Left ventricle myocardium inferior (tissue), 1 donor: ENCODE data around the gene ZDHHC14. TPM values are rescaled to one million over a fixed set of nuclear protein-coding genes. Genes with fewer than 3 reads are reported as not detected.

Experiments
- DNase-seq: peaks from one replicate; pipeline ENCODE4 v3.0.0-alpha.2; 2020
- H3K27ac ChIP-seq: fragments of 200-600 bp; replicated peaks from 2 replicates; pipeline ENCODE4 v1.8.0; 2021
- H3K27me3 ChIP-seq: fragments of 200-600 bp; 2 replicates; pipeline ENCODE4 v1.8.0; 2021; ENCODE audit warnings: low read depth
- H3K36me3 ChIP-seq: fragments of 200-600 bp; 2 replicates; pipeline ENCODE4 v1.8.0; 2021
- H3K4me1 ChIP-seq: fragments of 200-600 bp; 2 replicates; pipeline ENCODE4 v1.8.0; 2021
- H3K4me3 ChIP-seq: fragments of 200-600 bp; 2 replicates; pipeline ENCODE4 v1.8.0; 2021; ENCODE audit warnings: mild to moderate bottlenecking, moderate library complexity
- H3K9me3 ChIP-seq: fragments of 200-600 bp; replicated peaks from 2 replicates; pipeline ENCODE4 v1.8.0; 2021
- intact Hi-C: fragments of 100-400 bp; cut with micrococcal nuclease; formaldehyde crosslinking; loops from one replicate; pipeline ENCODE4 v1.11.0; 2022
- total RNA-seq: library from RNA; stranded (reverse); fragmentation: NEBNext Ultra II Directional; extraction: Animal tissue kit (Norgen Biotek cat#: 25700); gene quantifications from one replicate; pipeline ENCODE4 v1.2.1, GENCODE V29; 2021
- TF ChIP-seq, protein P1 (sequence below): fragments of 200-600 bp; IDR thresholded peaks from 2 replicates; pipeline ENCODE4 v1.8.0; 2021; ENCODE audit warnings: antibody characterized with exemption, mild to moderate bottlenecking, borderline replicate concordance
- donor health status: DM: no; HTN: yes; CAD: no; lungs with severe emphysema.

Gene ZDHHC14
- total RNA-seq, 1 donor from 2014 or later = 10.0 TPM

DNA sequence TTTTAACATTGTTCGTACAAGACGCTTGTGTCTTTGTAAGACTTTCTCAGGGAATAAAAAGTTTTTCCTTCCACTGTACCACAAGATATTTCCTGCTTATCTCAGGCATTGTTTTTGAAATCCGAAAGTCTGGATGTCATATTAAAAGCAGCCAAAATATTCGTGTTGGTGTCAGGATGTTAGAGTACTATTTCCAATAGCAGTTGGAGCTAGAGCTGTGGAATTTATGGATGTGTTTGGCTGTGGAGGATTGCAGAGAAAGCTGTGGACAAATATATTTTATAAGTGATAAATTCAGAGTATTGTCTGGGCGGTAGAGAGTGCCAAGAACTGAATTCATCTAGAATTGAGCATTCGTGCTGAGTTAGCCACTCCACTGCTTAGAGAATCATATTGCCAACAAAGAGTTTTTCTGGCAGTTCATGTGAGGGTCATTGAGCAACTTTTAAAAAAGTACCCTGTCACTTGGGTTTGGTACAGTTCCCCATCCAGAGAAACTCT, 57.7 kb downstream of the ZDHHC14 start:
- Histone ChIP-seq H3K27me3 (no peaks in the 10 kb centered on the region), H3K36me3 (no peaks in the 10 kb centered on the region), H3K4me1 (peaks cover 64% of the 10 kb centered on the region), H3K27ac (peak overlapping the region; percentile 72), H3K4me3 (peak overlapping the region; percentile 0), H3K9me3 (no peaks in the 10 kb centered on the region)
- intact Hi-C loops = no loop called here
- no peak for DNase-seq
- TF ChIP-seq, protein P1, sequence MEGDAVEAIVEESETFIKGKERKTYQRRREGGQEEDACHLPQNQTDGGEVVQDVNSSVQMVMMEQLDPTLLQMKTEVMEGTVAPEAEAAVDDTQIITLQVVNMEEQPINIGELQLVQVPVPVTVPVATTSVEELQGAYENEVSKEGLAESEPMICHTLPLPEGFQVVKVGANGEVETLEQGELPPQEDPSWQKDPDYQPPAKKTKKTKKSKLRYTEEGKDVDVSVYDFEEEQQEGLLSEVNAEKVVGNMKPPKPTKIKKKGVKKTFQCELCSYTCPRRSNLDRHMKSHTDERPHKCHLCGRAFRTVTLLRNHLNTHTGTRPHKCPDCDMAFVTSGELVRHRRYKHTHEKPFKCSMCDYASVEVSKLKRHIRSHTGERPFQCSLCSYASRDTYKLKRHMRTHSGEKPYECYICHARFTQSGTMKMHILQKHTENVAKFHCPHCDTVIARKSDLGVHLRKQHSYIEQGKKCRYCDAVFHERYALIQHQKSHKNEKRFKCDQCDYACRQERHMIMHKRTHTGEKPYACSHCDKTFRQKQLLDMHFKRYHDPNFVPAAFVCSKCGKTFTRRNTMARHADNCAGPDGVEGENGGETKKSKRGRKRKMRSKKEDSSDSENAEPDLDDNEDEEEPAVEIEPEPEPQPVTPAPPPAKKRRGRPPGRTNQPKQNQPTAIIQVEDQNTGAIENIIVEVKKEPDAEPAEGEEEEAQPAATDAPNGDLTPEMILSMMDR = no peak

DNA sequence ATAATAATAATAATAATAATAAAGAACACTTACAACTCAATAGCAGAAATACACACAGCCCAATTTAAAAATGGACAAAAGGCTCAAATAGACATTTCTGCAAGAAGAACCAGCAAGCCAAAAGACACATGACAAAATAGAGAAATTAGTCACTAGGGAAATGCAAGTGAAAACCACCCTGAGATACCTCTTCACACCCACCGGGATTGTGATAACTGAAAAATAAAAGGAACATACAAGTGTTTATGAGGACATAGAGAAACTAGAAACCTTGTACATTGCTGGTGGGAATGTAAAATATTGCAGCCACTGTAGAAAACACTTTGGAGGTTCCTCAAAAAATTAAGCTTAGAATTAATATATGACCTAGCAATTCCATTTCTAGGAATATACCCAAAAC, 59.2 kb downstream of the ZDHHC14 start:
- no peaks in the 10 kb centered on the region for H3K27me3 ChIP-seq
- peaks cover 49% of the 10 kb centered on the region for H3K4me1 ChIP-seq
- TF ChIP-seq, protein P1 = no peak
- no peaks in the 10 kb centered on the region for H3K36me3 ChIP-seq
- intact Hi-C loops = no loop called here
- H3K27ac ChIP-seq = no peak overlapping the region
- no peaks in the 10 kb centered on the region for H3K9me3 ChIP-seq
- no peak overlapping the region for H3K4me3 ChIP-seq
- DNase-seq = no peak

DNA sequence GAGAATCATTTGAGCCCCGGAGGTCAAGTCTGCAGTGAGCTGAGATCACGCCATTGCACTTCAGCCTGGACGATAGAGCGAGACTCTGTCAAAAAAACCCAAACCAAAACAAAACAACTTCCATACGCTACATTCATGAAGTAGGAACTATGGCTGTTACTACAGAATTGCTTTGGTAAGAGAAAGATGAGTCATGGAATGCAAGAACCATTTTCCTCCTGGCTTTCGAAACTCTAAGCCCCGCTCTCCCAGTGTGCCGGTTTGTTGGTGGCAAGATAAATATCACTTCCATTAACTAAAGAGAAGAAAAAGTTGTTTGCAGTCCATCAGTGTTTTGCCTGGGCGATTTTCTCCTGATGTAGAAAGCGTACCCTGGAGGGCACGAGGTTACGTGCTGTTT, 61.3 kb downstream of the ZDHHC14 start:
- Histone ChIP-seq H3K27ac (no peak overlapping the region), H3K4me3 (no peak overlapping the region), H3K4me1 (peaks cover 34% of the 10 kb centered on the region), H3K36me3 (no peaks in the 10 kb centered on the region), H3K27me3 (no peaks in the 10 kb centered on the region), H3K9me3 (no peaks in the 10 kb centered on the region)
- TF ChIP-seq, protein P1 = no peak
- intact Hi-C loops = no loop called here
- no peak for DNase-seq

- TF ChIP-seq, protein P1 = no peak
These were observed 62.2 kb downstream of the ZDHHC14 start for GRCh38 chr6:157443066-157443800.

GRCh38 chr6:157445277-157446009, 64.5 kb downstream of the ZDHHC14 start:
- no peaks in the 10 kb centered on the region for H3K36me3 ChIP-seq
- no peaks in the 10 kb centered on the region for H3K27me3 ChIP-seq
- TF ChIP-seq, protein P1 = no peak
- H3K4me3 ChIP-seq = peak overlapping the region; percentile 8
- no peaks in the 10 kb centered on the region for H3K9me3 ChIP-seq
- no peak for DNase-seq
- H3K27ac ChIP-seq = no peak overlapping the region
- intact Hi-C loops = no loop called here
- H3K4me1 ChIP-seq = peaks cover 9% of the 10 kb centered on the region

More at GRCh38 chr6:157443066-157443800, 62.2 kb downstream of the ZDHHC14 start:
- Histone ChIP-seq H3K27ac (no peak overlapping the region), H3K4me1 (peaks cover 24% of the 10 kb centered on the region), H3K27me3 (no peaks in the 10 kb centered on the region), H3K36me3 (no peaks in the 10 kb centered on the region), H3K9me3 (no peaks in the 10 kb centered on the region), H3K4me3 (no peak overlapping the region)
- DNase-seq = no peak
- intact Hi-C loops = no loop called here
